Testis (tissue), 3 donors: ENCODE results near the gene FRMD3. TPM values are rescaled to one million over a fixed set of nuclear protein-coding genes. Genes with fewer than 3 reads are reported as not detected.

Source experiments
- DNase-seq: peaks from one replicate; pipeline ENCODE4 v3.0.0-alpha.2; 2019
- H3K27ac ChIP-seq, 2 donors: fragments of 200-600 bp; sonication (generic); one replicate each; pipeline ENCODE4 v1.5.1; 2019
- H3K27me3 ChIP-seq: fragments of 200-600 bp; sonication (generic); one replicate; pipeline ENCODE4 v1.5.1; 2019
- H3K36me3 ChIP-seq: fragments of 200-600 bp; sonication (generic); one replicate; pipeline ENCODE4 v1.5.1; 2017; ENCODE audit warnings: low read depth; ENCODE audit errors: missing control alignments
- H3K4me1 ChIP-seq: fragments of 200-600 bp; sonication (generic); one replicate; pipeline ENCODE4 v1.5.1; 2019
- H3K4me3 ChIP-seq, 2 donors: fragments of 200-600 bp; sonication (generic); one replicate each; pipeline ENCODE4 v1.5.1; 2017 to 2019
- H3K9me3 ChIP-seq: fragments of 200-600 bp; sonication (generic); one replicate; pipeline ENCODE4 v1.5.1; 2017
- CTCF ChIP-seq, 3 experiments: fragments of 450-650 bp in 2 of 3; fragments of 200-600 bp in 1 of 3; sonication (generic) in 1 of 3; IDR thresholded peaks; one replicate each; pipeline ENCODE4 v1.5.1; 2016 to 2019; ENCODE audit warnings: antibody characterized with exemption in 3 of 3, mild to moderate bottlenecking in 2 of 3, moderate library complexity in 1 of 3
- POLR2A ChIP-seq: fragments of 450-650 bp; IDR thresholded peaks from one replicate; pipeline ENCODE4 v1.6.1; 2017; ENCODE audit warnings: antibody characterized with exemption, mild to moderate bottlenecking, moderate library complexity
- WGBS, 2 donors: methylation state at CpG; one replicate each; pipeline ENCODE4 v1.1.5; 2018; 5-methylcytosine and 5-hydroxymethylcytosine counted together
- intact Hi-C: fragments of 100-400 bp; cut with DNase I; formaldehyde crosslinking; loops from one replicate; pipeline ENCODE4 v1.15.1; 2023; ENCODE audit warnings: low total_unique reads
- polyA plus RNA-seq: library from polyadenylated mRNA; stranded (reverse); fragments of 350-450 nt; fragmentation: Illumina TruSeq; extraction: RNeasy Lipid Tissue Mini Kit (QIAGEN cat#74804); gene quantifications from one replicate; pipeline ENCODE4 v1.2.3, GENCODE V29; 2014; ENCODE audit warnings: low read depth, low replicate concordance; ENCODE audit not compliant: insufficient read depth
- small RNA-seq, 2 donors: library from RNA; depleted of rRNA; stranded (forward); fragments of <200 nt; gene quantifications; one replicate each; pipeline ENCODE3, GENCODE V24; 2016
- total RNA-seq, 2 donors: library from RNA; depleted of rRNA; stranded (reverse); fragments of >200 nt; gene quantifications; one replicate each; pipeline ENCODE4 v1.2.3, GENCODE V29; 2016

The FRMD3 gene
- total and polyA plus RNA-seq, 3 donors from 2014 or later, result 5.5 to 16.2 (median 12.5) TPM

- intact Hi-C loops, result no loop called here
- no peak for DNase-seq
Observed at GRCh38 chr9:83198371-83198770, 339.8 kb downstream of the FRMD3 start.

GRCh38 chr9:83197591-83197990, 340.6 kb downstream of the FRMD3 start:
- no peaks in the 10 kb centered on the region for H3K27me3 ChIP-seq
- intact Hi-C loops, result no loop called here
- H3K36me3 ChIP-seq, result no peaks in the 10 kb centered on the region
- no peak for DNase-seq
- no peak overlapping the region for H3K27ac ChIP-seq
- H3K4me3 ChIP-seq, result no peak overlapping the region
- H3K9me3 ChIP-seq, result no peaks in the 10 kb centered on the region
- TF ChIP-seq CTCF (IDR thresholded peaks at IDR 0.05) (no peak), POLR2A (no peak)
- 45 to 47% methylated on average over 6 of the region's 6 CpGs for WGBS, 2 donors
- no peaks in the 10 kb centered on the region for H3K4me1 ChIP-seq

More at GRCh38 chr9:83198371-83198770, 339.8 kb downstream of the FRMD3 start:
- Histone ChIP-seq H3K27me3 (no peaks in the 10 kb centered on the region), H3K4me1 (no peaks in the 10 kb centered on the region), H3K36me3 (no peaks in the 10 kb centered on the region), H3K9me3 (no peaks in the 10 kb centered on the region), H3K4me3 (no peak overlapping the region), H3K27ac (no peak overlapping the region)
- 66 to 73% methylated on average over 3 of the region's 3 CpGs for WGBS, 2 donors
- TF ChIP-seq POLR2A (no peak), CTCF (IDR thresholded peaks at IDR 0.05) (no peak)

GRCh38 chr9:83196946-83197345, 341.3 kb downstream of the FRMD3 start:
- no peak overlapping the region for H3K4me3 ChIP-seq
- no peaks in the 10 kb centered on the region for H3K27me3 ChIP-seq
- H3K27ac ChIP-seq, result no peak overlapping the region
- DNase-seq, result no peak
- no peak for TF ChIP-seq CTCF (IDR thresholded peaks at IDR 0.05)
- TF ChIP-seq POLR2A, result no peak
- H3K9me3 ChIP-seq, result no peaks in the 10 kb centered on the region
- H3K4me1 ChIP-seq, result no peaks in the 10 kb centered on the region
- no peaks in the 10 kb centered on the region for H3K36me3 ChIP-seq
- 78% methylated on average over 2 of the region's 2 CpGs for WGBS, 2 donors
- intact Hi-C loops, result no loop called here

Small RNA genes within 50 kb of the gene (small RNA-seq; reads per million reads assigned to genes)
- gene AL137847.3 (0 reads per million in 2 donors), gene RN7SKP242 (0 reads per million in 2 donors), gene RNU4-29P (0 reads per million in 2 donors)

Other genes with a start within 250 kb of the FRMD3 start
- 1 to 10 TPM; 4.9 to 8.4 TPM for gene IDNK, start 84.7 kb upstream of the FRMD3 start, total RNA-seq
- gene IDNK, start 84.7 kb upstream of the FRMD3 start, polyA plus RNA-seq, result 6.0 TPM
- gene UBQLN1, start 169.6 kb upstream of the FRMD3 start, total RNA-seq, result 100 to 1,000 TPM; 146 to 147 TPM
- gene UBQLN1, start 169.6 kb upstream of the FRMD3 start, polyA plus RNA-seq, result 86.5 TPM